NCI-H2081 (cell line): ENCODE results near the gene ASPHD1.
"Not testable (repeated sequence)": the region's sequence is repeated elsewhere in the genome, so short reads cannot be mapped to it uniquely, and the experiment has no call there.

Source experiments
- DNase-seq, 2 experiments: peaks; one replicate each; lab custom pipeline; 2025; lab: John Stamatoyannopoulos, UW

Gene ASPHD1

GRCh38 chr16:29877266-29877961, 22.9 kb upstream of the ASPHD1 start:
- no peak for DNase-seq

GRCh38 chr16:29878172-29878571, 22.1 kb upstream of the ASPHD1 start:
- no peak for DNase-seq

GRCh38 chr16:29881050-29881449, 19.2 kb upstream of the ASPHD1 start:
- DNase-seq, result no peak

GRCh38 chr16:29883987-29884386, 16.3 kb upstream of the ASPHD1 start:
- DNase-seq, result no peak

- not testable (repeated sequence) for DNase-seq
Measured at GRCh38 chr16:29889372-29889771, 10.9 kb upstream of the ASPHD1 start.

GRCh38 chr16:29891525-29892457, 8.5 kb upstream of the ASPHD1 start:
- DNase-seq, result no peak

GRCh38 chr16:29892458-29892813, 7.9 kb upstream of the ASPHD1 start:
- DNase-seq, result no peak

GRCh38 chr16:29893553-29893952, 6.7 kb upstream of the ASPHD1 start:
- no peak for DNase-seq

GRCh38 chr16:29894352-29894751, 5.9 kb upstream of the ASPHD1 start:
- DNase-seq, result no peak

- DNase-seq, result no peak
Measured at GRCh38 chr16:29896841-29897240, 3.4 kb upstream of the ASPHD1 start.

GRCh38 chr16:29897333-29897732, 3.0 kb upstream of the ASPHD1 start:
- DNase-seq, result no peak

- no peak for DNase-seq
Measured at GRCh38 chr16:29898135-29898803, 2.0 kb upstream of the ASPHD1 start.

GRCh38 chr16:29898804-29899515, 1.3 kb upstream of the ASPHD1 start:
- DNase-seq, result peak; percentile 50 to 53

- peak; percentile 89 to 91 for DNase-seq
Measured at GRCh38 chr16:29899516-29900101, 679 bp upstream of the ASPHD1 start, which contains the start of gene SEZ6L2. SEZ6L2 (minus strand) TSS chr16:29899550; CDS start chr16:29899019, 531 bp downstream.

- DNase-seq, result no peak
Measured at GRCh38 chr16:29900888-29901606, 759 bp downstream of the ASPHD1 start.

- DNase-seq, result no peak
Measured at GRCh38 chr16:29901607-29901945, 1.3 kb downstream of the ASPHD1 start.

- no peak for DNase-seq
Measured at GRCh38 chr16:29903590-29903989, 3.3 kb downstream of the ASPHD1 start.

- no peak for DNase-seq
Measured at GRCh38 chr16:29904947-29905346, 4.7 kb downstream of the ASPHD1 start.

GRCh38 chr16:29905668-29906067, 5.4 kb downstream of the ASPHD1 start:
- DNase-seq, result no peak

- no peak for DNase-seq
Measured at GRCh38 chr16:29906520-29907244, 6.4 kb downstream of the ASPHD1 start.
